Measurements from ENCODE around the gene GRM7.

DNA sequence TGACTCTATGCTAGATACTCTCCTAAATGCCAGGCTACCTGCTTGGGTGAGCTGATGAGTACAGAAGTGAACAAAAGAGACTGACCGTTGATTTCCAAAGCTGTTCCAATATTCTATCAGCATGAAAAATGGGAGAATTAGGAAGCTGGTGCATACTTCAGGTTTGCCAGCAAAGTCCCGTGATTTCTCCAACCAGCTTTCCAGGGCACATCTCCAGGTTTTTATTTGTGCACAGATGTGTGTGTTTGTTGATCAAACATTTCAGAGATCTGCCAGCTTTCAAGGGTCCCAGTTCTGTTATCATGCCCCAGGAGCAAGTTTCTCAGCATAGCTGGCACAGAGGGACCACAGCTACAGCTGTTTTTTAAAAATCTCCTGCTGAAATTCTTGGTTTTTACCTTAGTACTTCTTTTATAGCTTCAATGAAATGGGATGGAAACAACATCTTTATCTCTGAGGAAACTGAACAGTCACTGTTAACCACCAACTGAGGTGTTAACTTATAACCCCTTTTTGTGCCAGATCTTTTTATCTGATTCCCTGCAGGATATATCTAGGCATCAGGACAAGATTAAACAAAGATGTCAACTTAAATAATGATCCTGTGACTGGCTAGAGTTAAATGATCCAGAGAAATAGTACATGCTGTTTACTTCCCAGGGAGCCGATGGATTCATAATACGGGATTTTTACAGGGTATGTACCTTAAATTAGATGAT, 380.8 kb downstream of the GRM7 start:
- no peak for TF ChIP-seq POLR2A (IDR thresholded peaks at IDR 0.05)
- TF ChIP-seq CTCF (IDR thresholded peaks at IDR 0.05), result no peak
- no peak for TF ChIP-seq POLR2AphosphoS5 (IDR thresholded peaks at IDR 0.05)
